ENCODE data around the gene FAM168B. TPM values are rescaled to one million over a fixed set of nuclear protein-coding genes. Genes with fewer than 3 reads are reported as not detected.

Gene FAM168B
- polyA plus RNA-seq, 2 of the 4 experiments (the other 2 are of a cell fraction), result 83.2 to 86.8 TPM

DNA sequence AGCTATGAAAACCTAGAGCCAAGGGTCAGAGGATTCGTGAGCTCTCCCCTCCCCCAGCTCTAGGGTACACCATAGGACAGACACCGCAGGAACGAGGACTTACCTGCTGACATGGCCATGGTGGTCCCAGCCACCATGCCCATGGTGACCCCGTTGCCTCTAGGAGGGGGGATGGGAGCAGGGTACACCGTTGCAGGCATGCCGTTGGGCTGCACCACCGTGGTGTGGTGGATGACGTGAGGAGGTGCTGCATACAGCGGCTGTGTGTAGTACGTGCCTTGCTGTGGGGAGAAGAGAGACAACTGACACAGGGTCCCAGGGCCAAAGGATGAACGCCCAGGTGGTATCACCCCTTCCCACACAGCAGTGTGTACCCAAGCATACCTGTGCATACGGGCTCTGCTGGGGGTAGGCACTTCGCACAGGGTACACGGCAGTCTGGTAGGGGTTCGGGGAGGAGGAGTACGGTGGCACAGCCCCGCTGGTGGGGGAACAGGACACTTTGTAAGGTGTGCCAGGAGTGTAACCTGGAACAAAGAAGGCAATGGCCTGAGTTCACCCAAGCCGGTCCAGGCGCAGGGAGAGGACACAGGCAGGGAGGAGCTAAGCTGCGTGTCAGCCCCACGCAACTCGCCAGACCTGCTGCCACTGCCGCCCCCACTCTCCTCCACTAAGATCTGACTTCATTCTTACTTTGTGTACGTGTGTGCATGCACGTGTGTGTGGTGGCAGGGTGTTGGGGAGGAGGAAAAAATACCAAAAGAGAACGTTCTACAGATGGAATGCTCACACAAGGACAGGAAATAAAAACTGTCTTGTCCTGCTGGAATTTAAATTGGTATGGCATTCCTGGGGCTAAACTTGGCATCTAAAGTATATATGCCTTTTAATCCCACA, 37.8 kb downstream of the FAM168B start:
- ATAC-seq, result peak in 1 of 2 experiments; percentile 34; a peak in 3 of 6 replicates
- TF ChIP-seq RAD21 (conservative IDR thresholded peaks at IDR 0.05 in 1 of 2, IDR thresholded peaks at IDR 0.05 in 1 of 2), result no peak
- no peak for TF ChIP-seq TFCP2L1 (CRISPR knock-in tag; IDR thresholded peaks at IDR 0.05)
- TF ChIP-seq, protein P1, sequence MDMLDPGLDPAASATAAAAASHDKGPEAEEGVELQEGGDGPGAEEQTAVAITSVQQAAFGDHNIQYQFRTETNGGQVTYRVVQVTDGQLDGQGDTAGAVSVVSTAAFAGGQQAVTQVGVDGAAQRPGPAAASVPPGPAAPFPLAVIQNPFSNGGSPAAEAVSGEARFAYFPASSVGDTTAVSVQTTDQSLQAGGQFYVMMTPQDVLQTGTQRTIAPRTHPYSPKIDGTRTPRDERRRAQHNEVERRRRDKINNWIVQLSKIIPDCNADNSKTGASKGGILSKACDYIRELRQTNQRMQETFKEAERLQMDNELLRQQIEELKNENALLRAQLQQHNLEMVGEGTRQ (IDR thresholded peaks at IDR 0.05), result no peak
- TF ChIP-seq, protein P2, sequence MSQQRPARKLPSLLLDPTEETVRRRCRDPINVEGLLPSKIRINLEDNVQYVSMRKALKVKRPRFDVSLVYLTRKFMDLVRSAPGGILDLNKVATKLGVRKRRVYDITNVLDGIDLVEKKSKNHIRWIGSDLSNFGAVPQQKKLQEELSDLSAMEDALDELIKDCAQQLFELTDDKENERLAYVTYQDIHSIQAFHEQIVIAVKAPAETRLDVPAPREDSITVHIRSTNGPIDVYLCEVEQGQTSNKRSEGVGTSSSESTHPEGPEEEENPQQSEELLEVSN (IDR thresholded peaks at IDR 0.05; ENCODE audit: borderline replicate concordance, low read depth), result no peak
- no peak for TF ChIP-seq RNF2 (IDR thresholded peaks at IDR 0.05; ENCODE audit: borderline replicate concordance, low read depth)
- no peak for TF ChIP-seq POLR2AphosphoS2 (conservative IDR thresholded peaks at IDR 0.05; ENCODE audit: low read length)
- FAIRE-seq, result no peak
- Histone ChIP-seq H3K4me1 (no peaks in the 10 kb centered on the region), H3K4me3 (no peak overlapping the region), H3K4me2 (no peak overlapping the region), H3K27ac (no peak overlapping the region), H3K9me3 (no peaks in the 10 kb centered on the region)
- POLR2A ChIA-PET, result no interaction called here
- WGBS (ENCODE audit: missing lambda C conversion rate), result 94% methylated on average over 24 of the region's 26 CpGs
- DNase-seq (ENCODE audit: low read depth in 1 of 2, low spot score in 1 of 2), result no peak
- CTCF ChIA-PET, result interaction anchor here (0.7 kb wide), 1 partner anchor 17 kb away, joined by 3 read pairs; no protein-coding TSS in a partner anchor

DNA sequence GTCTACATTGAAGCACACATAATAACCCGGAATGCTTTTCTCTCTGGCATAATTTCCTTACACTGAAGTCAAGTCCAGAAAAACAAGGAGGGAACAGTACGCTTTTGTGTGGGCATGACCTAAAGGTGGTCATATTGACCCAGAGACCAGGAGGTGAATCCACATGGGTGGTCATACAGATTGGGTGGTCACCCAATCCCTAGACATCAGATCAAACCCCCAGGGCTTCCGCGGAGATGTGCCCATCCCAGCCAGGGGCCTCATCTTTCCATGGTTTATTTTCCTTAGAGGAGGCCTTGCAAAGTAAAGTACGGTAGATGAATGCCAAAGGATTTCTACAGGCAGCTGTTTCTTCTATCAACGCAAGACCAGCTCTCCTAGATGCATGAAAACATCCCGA, 38.8 kb downstream of the FAM168B start:
- no peaks in the 10 kb centered on the region for H3K4me1 ChIP-seq
- FAIRE-seq (no peak), ATAC-seq (no peak), DNase-seq (ENCODE audit: low read depth in 1 of 2, low spot score in 1 of 2) (no peak)
- no peaks in the 10 kb centered on the region for H3K9me3 ChIP-seq
- POLR2A ChIA-PET, result no interaction called here
- no peak overlapping the region for H3K4me2 ChIP-seq
- CTCF ChIA-PET, result interaction anchor here (0.7 kb wide), 1 partner anchor 18 kb away, joined by 3 read pairs; no protein-coding TSS in a partner anchor
- H3K4me3 ChIP-seq, result no peak overlapping the region
- WGBS (ENCODE audit: missing lambda C conversion rate), result 94% methylated on average over 7 of the region's 7 CpGs
- H3K27ac ChIP-seq, result no peak overlapping the region
- TF ChIP-seq EP300 (IDR thresholded peaks at IDR 0.05) (no peak), NFE2L2 (conservative IDR thresholded peaks at IDR 0.05; ENCODE audit: low read length) (no peak), RARB (CRISPR knock-in tag; IDR thresholded peaks at IDR 0.05) (no peak), TFCP2L1 (CRISPR knock-in tag; IDR thresholded peaks at IDR 0.05) (no peak), MAZ (IDR thresholded peaks at IDR 0.05; ENCODE audit: borderline replicate concordance, low read depth, low read length) (no peak), RAD21 (conservative IDR thresholded peaks at IDR 0.05 in 1 of 2, IDR thresholded peaks at IDR 0.05 in 1 of 2) (no peak), BHLHE40 (IDR thresholded peaks at IDR 0.05; ENCODE audit: low read depth, low read length) (no peak), ESRRA (IDR thresholded peaks at IDR 0.05; ENCODE audit: borderline replicate concordance, low read length) (no peak), FOSL2 (IDR thresholded peaks at IDR 0.05) (no peak), FOSL2 (CRISPR knock-in tag; IDR thresholded peaks at IDR 0.05) (no peak), RFX5 (IDR thresholded peaks at IDR 0.05) (no peak), SREBF2 (IDR thresholded peaks at IDR 0.05) (no peak)
- TF ChIP-seq, protein P3, sequence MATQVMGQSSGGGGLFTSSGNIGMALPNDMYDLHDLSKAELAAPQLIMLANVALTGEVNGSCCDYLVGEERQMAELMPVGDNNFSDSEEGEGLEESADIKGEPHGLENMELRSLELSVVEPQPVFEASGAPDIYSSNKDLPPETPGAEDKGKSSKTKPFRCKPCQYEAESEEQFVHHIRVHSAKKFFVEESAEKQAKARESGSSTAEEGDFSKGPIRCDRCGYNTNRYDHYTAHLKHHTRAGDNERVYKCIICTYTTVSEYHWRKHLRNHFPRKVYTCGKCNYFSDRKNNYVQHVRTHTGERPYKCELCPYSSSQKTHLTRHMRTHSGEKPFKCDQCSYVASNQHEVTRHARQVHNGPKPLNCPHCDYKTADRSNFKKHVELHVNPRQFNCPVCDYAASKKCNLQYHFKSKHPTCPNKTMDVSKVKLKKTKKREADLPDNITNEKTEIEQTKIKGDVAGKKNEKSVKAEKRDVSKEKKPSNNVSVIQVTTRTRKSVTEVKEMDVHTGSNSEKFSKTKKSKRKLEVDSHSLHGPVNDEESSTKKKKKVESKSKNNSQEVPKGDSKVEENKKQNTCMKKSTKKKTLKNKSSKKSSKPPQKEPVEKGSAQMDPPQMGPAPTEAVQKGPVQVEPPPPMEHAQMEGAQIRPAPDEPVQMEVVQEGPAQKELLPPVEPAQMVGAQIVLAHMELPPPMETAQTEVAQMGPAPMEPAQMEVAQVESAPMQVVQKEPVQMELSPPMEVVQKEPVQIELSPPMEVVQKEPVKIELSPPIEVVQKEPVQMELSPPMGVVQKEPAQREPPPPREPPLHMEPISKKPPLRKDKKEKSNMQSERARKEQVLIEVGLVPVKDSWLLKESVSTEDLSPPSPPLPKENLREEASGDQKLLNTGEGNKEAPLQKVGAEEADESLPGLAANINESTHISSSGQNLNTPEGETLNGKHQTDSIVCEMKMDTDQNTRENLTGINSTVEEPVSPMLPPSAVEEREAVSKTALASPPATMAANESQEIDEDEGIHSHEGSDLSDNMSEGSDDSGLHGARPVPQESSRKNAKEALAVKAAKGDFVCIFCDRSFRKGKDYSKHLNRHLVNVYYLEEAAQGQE (IDR thresholded peaks at IDR 0.05), result no peak
- TF ChIP-seq, protein P4, sequence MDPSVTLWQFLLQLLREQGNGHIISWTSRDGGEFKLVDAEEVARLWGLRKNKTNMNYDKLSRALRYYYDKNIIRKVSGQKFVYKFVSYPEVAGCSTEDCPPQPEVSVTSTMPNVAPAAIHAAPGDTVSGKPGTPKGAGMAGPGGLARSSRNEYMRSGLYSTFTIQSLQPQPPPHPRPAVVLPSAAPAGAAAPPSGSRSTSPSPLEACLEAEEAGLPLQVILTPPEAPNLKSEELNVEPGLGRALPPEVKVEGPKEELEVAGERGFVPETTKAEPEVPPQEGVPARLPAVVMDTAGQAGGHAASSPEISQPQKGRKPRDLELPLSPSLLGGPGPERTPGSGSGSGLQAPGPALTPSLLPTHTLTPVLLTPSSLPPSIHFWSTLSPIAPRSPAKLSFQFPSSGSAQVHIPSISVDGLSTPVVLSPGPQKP (IDR thresholded peaks at IDR 0.05; ENCODE audit: low read depth, low read length), result no peak
- TF ChIP-seq, protein P5, sequence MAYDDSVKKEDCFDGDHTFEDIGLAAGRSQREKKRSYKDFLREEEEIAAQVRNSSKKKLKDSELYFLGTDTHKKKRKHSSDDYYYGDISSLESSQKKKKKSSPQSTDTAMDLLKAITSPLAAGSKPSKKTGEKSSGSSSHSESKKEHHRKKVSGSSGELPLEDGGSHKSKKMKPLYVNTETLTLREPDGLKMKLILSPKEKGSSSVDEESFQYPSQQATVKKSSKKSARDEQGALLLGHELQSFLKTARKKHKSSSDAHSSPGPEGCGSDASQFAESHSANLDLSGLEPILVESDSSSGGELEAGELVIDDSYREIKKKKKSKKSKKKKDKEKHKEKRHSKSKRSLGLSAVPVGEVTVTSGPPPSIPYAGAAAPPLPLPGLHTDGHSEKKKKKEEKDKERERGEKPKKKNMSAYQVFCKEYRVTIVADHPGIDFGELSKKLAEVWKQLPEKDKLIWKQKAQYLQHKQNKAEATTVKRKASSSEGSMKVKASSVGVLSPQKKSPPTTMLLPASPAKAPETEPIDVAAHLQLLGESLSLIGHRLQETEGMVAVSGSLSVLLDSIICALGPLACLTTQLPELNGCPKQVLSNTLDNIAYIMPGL (CRISPR knock-in tag; IDR thresholded peaks at IDR 0.05; ENCODE audit: borderline replicate concordance), result no peak

All from A549 (cell line).